Sciatic nerve (tissue), 2 donors: ENCODE data around the gene BNC1. TPM values are rescaled to one million over a fixed set of nuclear protein-coding genes. Genes with fewer than 3 reads are reported as not detected.

ENCODE experiments used
- ATAC-seq: fragments of 200-7000 bp; cut with Tn5 transposase; one replicate; pipeline ENCODE4 v1.9.1; 2020; ENCODE audit warnings: mild to moderate bottlenecking, moderate library complexity
- DNase-seq: peaks from one replicate; pipeline ENCODE4 v3.0.0-alpha.2; 2020; ENCODE audit warnings: low spot score
- intact Hi-C: fragments of 100-400 bp; cut with DNase I; formaldehyde crosslinking; loops from one replicate; pipeline ENCODE4 v1.14.2; 2022
- total RNA-seq: library from RNA; stranded (reverse); fragmentation: NEBNext Ultra II Directional; extraction: Animal tissue kit (Norgen Biotek cat#: 25700); gene quantifications from one replicate; pipeline ENCODE4 v1.2.1, GENCODE V29; 2021
- donor health status: DM: no; HTN: no; CAD: no.
- donor health status: DM: no; HTN: no; CAD: no.

Gene BNC1
- total RNA-seq, 1 donor from 2014 or later = 0.58 TPM

GRCh38 chr15:83206526-83207008 lies 77.9 kb downstream of the BNC1 start:
- intact Hi-C loops = no loop called here
- ATAC-seq = no peak
- no peak for DNase-seq

Other genes with a start within 250 kb of the BNC1 start
- gene BTBD1, start 217.4 kb downstream of the BNC1 start, total RNA-seq = 51.4 TPM
- gene TM6SF1, start 177.0 kb downstream of the BNC1 start, total RNA-seq = 7.8 TPM
- gene HDGFL3, start 76.8 kb downstream of the BNC1 start, total RNA-seq = 53.8 TPM
- gene SH3GL3, start 162.7 kb upstream of the BNC1 start, total RNA-seq = 0.67 TPM